ENCODE measurements around the gene SORBS1.

DNA sequence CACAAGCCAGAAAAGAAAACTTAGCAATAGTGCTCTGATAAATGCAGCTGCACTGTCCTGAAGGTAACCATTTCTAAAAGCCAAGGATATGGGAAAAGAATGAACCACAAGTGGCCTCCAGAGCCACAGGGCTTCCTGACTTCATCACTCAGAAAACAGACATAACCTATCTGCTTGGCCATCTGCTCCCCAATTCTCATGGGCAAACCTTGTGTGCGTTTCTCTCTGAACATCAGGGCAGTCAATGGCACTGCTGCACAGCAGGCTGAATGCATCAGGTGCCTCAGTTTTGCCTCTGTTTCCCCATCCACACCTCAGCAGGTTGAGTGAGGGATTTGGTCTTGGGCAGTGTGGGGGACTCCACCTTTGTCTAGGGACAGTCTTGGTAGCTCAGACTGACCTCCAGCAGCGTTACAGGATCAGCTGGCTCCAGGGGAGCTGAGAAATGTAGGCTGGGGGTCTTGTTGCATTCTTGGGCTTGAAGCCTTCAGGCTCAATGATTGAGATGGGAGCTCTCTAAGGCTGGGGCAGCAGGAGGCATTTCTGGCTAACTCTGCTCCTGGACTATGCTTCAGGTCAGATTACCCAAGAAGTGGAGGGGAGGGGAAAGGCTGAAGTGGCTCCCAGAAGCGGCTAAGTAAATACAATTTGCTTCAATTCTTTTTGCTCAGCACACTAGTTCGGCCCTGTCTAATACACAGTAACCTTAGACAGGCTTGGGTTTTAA lies 246.8 kb downstream of the SORBS1 start:
- TF ChIP-seq, protein P1, sequence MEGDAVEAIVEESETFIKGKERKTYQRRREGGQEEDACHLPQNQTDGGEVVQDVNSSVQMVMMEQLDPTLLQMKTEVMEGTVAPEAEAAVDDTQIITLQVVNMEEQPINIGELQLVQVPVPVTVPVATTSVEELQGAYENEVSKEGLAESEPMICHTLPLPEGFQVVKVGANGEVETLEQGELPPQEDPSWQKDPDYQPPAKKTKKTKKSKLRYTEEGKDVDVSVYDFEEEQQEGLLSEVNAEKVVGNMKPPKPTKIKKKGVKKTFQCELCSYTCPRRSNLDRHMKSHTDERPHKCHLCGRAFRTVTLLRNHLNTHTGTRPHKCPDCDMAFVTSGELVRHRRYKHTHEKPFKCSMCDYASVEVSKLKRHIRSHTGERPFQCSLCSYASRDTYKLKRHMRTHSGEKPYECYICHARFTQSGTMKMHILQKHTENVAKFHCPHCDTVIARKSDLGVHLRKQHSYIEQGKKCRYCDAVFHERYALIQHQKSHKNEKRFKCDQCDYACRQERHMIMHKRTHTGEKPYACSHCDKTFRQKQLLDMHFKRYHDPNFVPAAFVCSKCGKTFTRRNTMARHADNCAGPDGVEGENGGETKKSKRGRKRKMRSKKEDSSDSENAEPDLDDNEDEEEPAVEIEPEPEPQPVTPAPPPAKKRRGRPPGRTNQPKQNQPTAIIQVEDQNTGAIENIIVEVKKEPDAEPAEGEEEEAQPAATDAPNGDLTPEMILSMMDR (IDR thresholded peaks at IDR 0.05 in 2 of 3, conservative IDR thresholded peaks at IDR 0.05 in 1 of 3; ENCODE audit: insufficient read depth in 2 of 3, low read depth in 1 of 3, low read length in 3 of 3): no peak
- TF ChIP-seq ZNF140 (CRISPR knock-in tag; IDR thresholded peaks at IDR 0.05) (no peak), KAT7 (CRISPR knock-in tag; IDR thresholded peaks at IDR 0.05; ENCODE audit: borderline replicate concordance) (no peak), POLR2AphosphoS5 (IDR thresholded peaks at IDR 0.05; ENCODE audit: control insufficient read depth, insufficient read depth, low read depth, low read length) (no peak), TEAD2 (tag; IDR thresholded peaks at IDR 0.05) (no peak), ZNF695 (CRISPR knock-in tag; IDR thresholded peaks at IDR 0.05) (no peak), POLR2A (conservative IDR thresholded peaks at IDR 0.05) (no peak), ESRRA (IDR thresholded peaks at IDR 0.05; ENCODE audit: borderline replicate concordance, low read depth) (no peak)
- TF ChIP-seq, protein P2, sequence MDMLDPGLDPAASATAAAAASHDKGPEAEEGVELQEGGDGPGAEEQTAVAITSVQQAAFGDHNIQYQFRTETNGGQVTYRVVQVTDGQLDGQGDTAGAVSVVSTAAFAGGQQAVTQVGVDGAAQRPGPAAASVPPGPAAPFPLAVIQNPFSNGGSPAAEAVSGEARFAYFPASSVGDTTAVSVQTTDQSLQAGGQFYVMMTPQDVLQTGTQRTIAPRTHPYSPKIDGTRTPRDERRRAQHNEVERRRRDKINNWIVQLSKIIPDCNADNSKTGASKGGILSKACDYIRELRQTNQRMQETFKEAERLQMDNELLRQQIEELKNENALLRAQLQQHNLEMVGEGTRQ (CRISPR knock-in tag; IDR thresholded peaks at IDR 0.05): no peak
